ENCODE data around the gene IGFBP4. TPM values are rescaled to one million over a fixed set of nuclear protein-coding genes. Genes with fewer than 3 reads are reported as not detected.

The IGFBP4 gene
- total and polyA plus RNA-seq, 2 experiments from 2014 or later, result 44.9 to 183 TPM

GRCh38 chr17:40452216-40452787 lies 9.1 kb downstream of the IGFBP4 start:
- DNase-seq (ENCODE audit: low spot score), result peak; percentile 61
- Histone ChIP-seq H3K4me3 (no peak overlapping the region), H3K79me2 (peaks cover 30% of the 10 kb centered on the region), H4K20me1 (ENCODE audit: insufficient read depth, poor library complexity, severe bottlenecking) (peaks cover 2% of the 10 kb centered on the region), H3K36me3 (replicated peaks; ENCODE audit: insufficient read depth, low read depth) (no peaks in the 10 kb centered on the region), H3K4me2 (no peak overlapping the region), H3K4me1 (ENCODE audit: insufficient read depth) (peaks cover 46% of the 10 kb centered on the region), H3K27ac (peak overlapping the region; percentile 72), H2AFZ (no peak overlapping the region), H3K9me2 (replicated peaks; ENCODE audit: insufficient read depth) (no peaks in the 10 kb centered on the region), H3K27me3 (no peaks in the 10 kb centered on the region), H3K9me3 (ENCODE audit: low read depth) (no peaks in the 10 kb centered on the region)
- WGBS (ENCODE audit: low lambda C conversion rate, missing lambda C conversion rate), result 88% methylated on average over 7 of the region's 7 CpGs
- TF ChIP-seq EZH2 (IDR thresholded peaks at IDR 0.05; ENCODE audit: borderline replicate concordance) (no peak), EZH2phosphoT487 (IDR thresholded peaks at IDR 0.05; ENCODE audit: low read depth, severe bottlenecking, unreplicated experiment) (no peak), CTCF (IDR thresholded peaks at IDR 0.05; ENCODE audit: poor library complexity) (no peak)

- no peak overlapping the region for H3K27ac ChIP-seq
- no peaks in the 10 kb centered on the region for H3K27me3 ChIP-seq
- DNase-seq (ENCODE audit: low spot score), result peak; percentile 15
- no peak overlapping the region for H3K4me2 ChIP-seq
- no peak overlapping the region for H2AFZ ChIP-seq
- H3K9me3 ChIP-seq (ENCODE audit: low read depth), result no peaks in the 10 kb centered on the region
- peaks cover 23% of the 10 kb centered on the region for H3K79me2 ChIP-seq
- H4K20me1 ChIP-seq (ENCODE audit: insufficient read depth, poor library complexity, severe bottlenecking), result peaks cover 2% of the 10 kb centered on the region
- 94% methylated on average over 15 of the region's 15 CpGs for WGBS (ENCODE audit: low lambda C conversion rate, missing lambda C conversion rate)
- no peaks in the 10 kb centered on the region for H3K9me2 ChIP-seq (replicated peaks; ENCODE audit: insufficient read depth)
- peaks cover 46% of the 10 kb centered on the region for H3K4me1 ChIP-seq (ENCODE audit: insufficient read depth)
- no peaks in the 10 kb centered on the region for H3K36me3 ChIP-seq (replicated peaks; ENCODE audit: insufficient read depth, low read depth)
- no peak overlapping the region for H3K4me3 ChIP-seq
- TF ChIP-seq CTCF (IDR thresholded peaks at IDR 0.05; ENCODE audit: poor library complexity) (no peak), EZH2phosphoT487 (IDR thresholded peaks at IDR 0.05; ENCODE audit: low read depth, severe bottlenecking, unreplicated experiment) (no peak), EZH2 (IDR thresholded peaks at IDR 0.05; ENCODE audit: borderline replicate concordance) (no peak)
Observed at GRCh38 chr17:40452921-40453378, 9.7 kb downstream of the IGFBP4 start.

GRCh38 chr17:40453881-40454612 lies 10.8 kb downstream of the IGFBP4 start:
- TF ChIP-seq EZH2 (IDR thresholded peaks at IDR 0.05; ENCODE audit: borderline replicate concordance), result no peak
- no peak for TF ChIP-seq EZH2phosphoT487 (IDR thresholded peaks at IDR 0.05; ENCODE audit: low read depth, severe bottlenecking, unreplicated experiment)
- TF ChIP-seq CTCF (IDR thresholded peaks at IDR 0.05; ENCODE audit: poor library complexity), result no peak
- Histone ChIP-seq H2AFZ (no peak overlapping the region), H3K9me3 (ENCODE audit: low read depth) (no peaks in the 10 kb centered on the region), H3K4me1 (ENCODE audit: insufficient read depth) (peaks cover 45% of the 10 kb centered on the region), H3K27me3 (no peaks in the 10 kb centered on the region), H3K79me2 (peaks cover 17% of the 10 kb centered on the region), H3K36me3 (replicated peaks; ENCODE audit: insufficient read depth, low read depth) (no peaks in the 10 kb centered on the region), H4K20me1 (ENCODE audit: insufficient read depth, poor library complexity, severe bottlenecking) (peaks cover 2% of the 10 kb centered on the region), H3K27ac (no peak overlapping the region), H3K4me2 (no peak overlapping the region), H3K9me2 (replicated peaks; ENCODE audit: insufficient read depth) (no peaks in the 10 kb centered on the region), H3K4me3 (no peak overlapping the region)
- no peak for DNase-seq (ENCODE audit: low spot score)
- WGBS (ENCODE audit: low lambda C conversion rate, missing lambda C conversion rate), result 87% methylated on average over 19 of the region's 19 CpGs

Data from hepatocyte (in vitro differentiated cells).